Hepatocyte (in vitro differentiated cells): ENCODE results near the gene HES7. TPM values are rescaled to one million over a fixed set of nuclear protein-coding genes. Genes with fewer than 3 reads are reported as not detected.

Experiments used
- DNase-seq: peaks from one replicate; pipeline ENCODE4 v3.0.0-alpha.2; 2016; ENCODE audit warnings: low spot score
- H2AFZ ChIP-seq: fragments of 200-600 bp; sonication (generic); 2 replicates; pipeline ENCODE4 v1.6.0; 2016; ENCODE audit warnings: antibody characterized with exemption, mild to moderate bottlenecking
- H3K27ac ChIP-seq: fragments of 200-600 bp; sonication (generic); 2 replicates; pipeline ENCODE4 v1.5.1; 2016; ENCODE audit warnings: mild to moderate bottlenecking
- H3K27me3 ChIP-seq: fragments of 200-600 bp; sonication (generic); 2 replicates; pipeline ENCODE4 v1.6.1; 2016
- H3K36me3 ChIP-seq: fragments of 200-600 bp; sonication (generic); replicated peaks from 2 replicates; pipeline ENCODE4 v1.5.1; 2016; ENCODE audit warnings: low read depth; ENCODE audit not compliant: insufficient read depth
- H3K4me1 ChIP-seq: fragments of 200-600 bp; sonication (generic); 2 replicates; pipeline ENCODE4 v1.5.1; 2016; ENCODE audit warnings: mild to moderate bottlenecking, moderate library complexity; ENCODE audit not compliant: insufficient read depth
- H3K4me2 ChIP-seq: fragments of 200-600 bp; sonication (generic); 2 replicates; pipeline ENCODE4 v1.6.0; 2016
- H3K4me3 ChIP-seq: fragments of 200-600 bp; sonication (generic); 2 replicates; pipeline ENCODE4 v1.5.1; 2016; ENCODE audit warnings: mild to moderate bottlenecking
- H3K79me2 ChIP-seq: fragments of 200-600 bp; sonication (generic); 2 replicates; pipeline ENCODE4 v1.6.0; 2017; ENCODE audit warnings: mild to moderate bottlenecking
- H3K9me2 ChIP-seq: fragments of 200-600 bp; sonication (generic); replicated peaks from 2 replicates; pipeline ENCODE4 v1.6.0; 2017; ENCODE audit warnings: mild to moderate bottlenecking; ENCODE audit not compliant: insufficient read depth
- H3K9me3 ChIP-seq: fragments of 200-600 bp; sonication (generic); 2 replicates; pipeline ENCODE4 v1.5.1; 2016; ENCODE audit warnings: low read depth, mild to moderate bottlenecking
- H4K20me1 ChIP-seq: fragments of 200-600 bp; sonication (generic); 2 replicates; pipeline ENCODE4 v1.6.0; 2016; ENCODE audit warnings: mild to moderate bottlenecking; ENCODE audit not compliant: insufficient read depth, poor library complexity, severe bottlenecking
- EZH2 ChIP-seq: fragments of 200-600 bp; sonication (generic); IDR thresholded peaks from 2 replicates; pipeline ENCODE4 v1.6.1; 2016; ENCODE audit warnings: antibody characterized with exemption, mild to moderate bottlenecking, borderline replicate concordance
- EZH2phosphoT487 ChIP-seq: fragments of 200-600 bp; sonication (generic); IDR thresholded peaks from one replicate; pipeline ENCODE4 v1.6.1; 2018; ENCODE audit warnings: antibody characterized with exemption, mild to moderate bottlenecking, low read depth, moderate library complexity; ENCODE audit not compliant: unreplicated experiment, severe bottlenecking
- WGBS: methylation state at CpG from one replicate; pipeline ENCODE4 v1.1.6; 2016; ENCODE audit warnings: low lambda C conversion rate; ENCODE audit errors: missing lambda C conversion rate; 5-methylcytosine and 5-hydroxymethylcytosine counted together
- polyA plus RNA-seq: library from polyadenylated mRNA; unstranded; fragments of >200 nt; fragmentation: Nextera tagmentation; extraction: Ambion mirVana; gene quantifications from 2 replicates; pipeline ENCODE4 v1.2.1, GENCODE V29; 2016
- total RNA-seq: library from RNA; depleted of rRNA; stranded (reverse); fragments of >200 nt; gene quantifications from 2 replicates; pipeline ENCODE4 v1.2.3, GENCODE V29; 2014
- TF ChIP-seq, protein P1 (sequence below): fragments of 200-600 bp; sonication (generic); IDR thresholded peaks from 2 replicates; pipeline ENCODE4 v1.5.1; 2016; ENCODE audit warnings: antibody characterized with exemption, mild to moderate bottlenecking; ENCODE audit not compliant: poor library complexity

HES7 gene
- total and polyA plus RNA-seq, 2 experiments from 2014 or later = not detected

DNA sequence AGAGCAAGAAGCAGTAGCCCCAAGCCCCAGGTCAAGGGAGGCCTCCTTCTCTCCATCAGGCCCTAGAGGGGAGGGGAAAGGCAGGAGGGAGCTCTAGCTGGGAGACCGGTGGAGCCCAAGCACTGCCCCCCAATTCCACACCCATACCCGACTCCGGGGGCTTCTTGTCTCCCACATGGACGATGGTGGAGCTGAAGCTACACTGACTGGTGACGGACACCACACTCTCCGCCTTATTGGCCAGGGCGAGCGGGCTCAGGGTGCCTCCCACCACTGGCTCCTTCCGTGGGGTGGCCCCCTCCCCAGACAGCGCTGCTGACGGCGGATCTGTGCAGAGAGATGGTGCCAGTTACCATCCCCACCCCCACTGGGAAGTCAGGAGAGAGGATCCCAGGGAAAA lies 21.9 kb upstream of the HES7 start:
- Histone ChIP-seq H3K27ac (no peak overlapping the region), H3K36me3 (no peaks in the 10 kb centered on the region), H3K4me3 (no peak overlapping the region), H3K9me2 (no peaks in the 10 kb centered on the region), H3K4me1 (peaks cover 4% of the 10 kb centered on the region), H2AFZ (no peak overlapping the region), H3K79me2 (peaks cover 23% of the 10 kb centered on the region), H3K9me3 (no peaks in the 10 kb centered on the region), H4K20me1 (peaks cover 67% of the 10 kb centered on the region), H3K4me2 (no peak overlapping the region), H3K27me3 (no peaks in the 10 kb centered on the region)
- TF ChIP-seq EZH2 = no peak
- no peak for TF ChIP-seq EZH2phosphoT487
- WGBS = 98% methylated on average over 12 of the region's 12 CpGs
- DNase-seq = no peak

DNA sequence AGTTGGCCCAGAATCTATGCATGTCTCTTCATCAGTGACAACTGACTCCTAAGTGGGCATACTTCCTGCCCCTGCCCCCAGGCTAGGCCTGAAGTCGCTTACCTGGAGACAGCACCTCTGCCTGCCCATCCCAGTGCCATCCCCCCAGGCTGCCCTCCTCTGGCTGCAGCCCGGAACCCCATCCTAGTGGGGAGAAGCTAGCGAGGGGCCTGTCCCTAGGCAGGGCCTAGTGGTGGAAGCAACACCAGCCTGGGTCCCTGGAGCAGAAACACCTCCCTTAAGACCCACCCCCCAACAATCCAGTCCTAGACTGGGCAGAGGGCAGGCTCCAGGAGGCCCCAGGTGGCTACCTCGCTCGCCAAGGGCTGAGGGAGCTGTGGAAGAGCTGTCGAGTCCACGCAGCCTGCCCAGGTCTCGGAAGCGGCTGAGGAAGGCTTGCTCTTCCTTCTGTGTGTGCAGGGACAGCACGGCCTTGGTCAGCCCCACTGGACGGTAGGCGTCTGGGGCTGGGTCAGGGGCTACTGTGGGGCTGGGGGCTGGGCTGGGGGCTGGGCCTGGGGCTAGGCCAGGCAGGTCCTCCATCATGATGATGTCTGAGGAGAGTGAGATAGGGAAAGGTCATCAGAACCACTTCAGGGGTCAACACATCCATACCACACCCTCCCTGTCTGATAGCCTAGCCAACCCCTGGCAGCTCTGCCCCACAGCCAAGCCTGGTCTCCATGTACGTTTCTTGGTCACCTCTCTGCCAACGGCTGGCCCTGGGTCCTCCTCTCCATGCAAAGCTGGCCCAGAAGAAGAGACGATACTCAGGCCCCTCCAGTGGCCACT lies 20.7 kb upstream of the HES7 start:
- Histone ChIP-seq H3K36me3 (no peaks in the 10 kb centered on the region), H4K20me1 (peaks cover 64% of the 10 kb centered on the region)

DNA sequence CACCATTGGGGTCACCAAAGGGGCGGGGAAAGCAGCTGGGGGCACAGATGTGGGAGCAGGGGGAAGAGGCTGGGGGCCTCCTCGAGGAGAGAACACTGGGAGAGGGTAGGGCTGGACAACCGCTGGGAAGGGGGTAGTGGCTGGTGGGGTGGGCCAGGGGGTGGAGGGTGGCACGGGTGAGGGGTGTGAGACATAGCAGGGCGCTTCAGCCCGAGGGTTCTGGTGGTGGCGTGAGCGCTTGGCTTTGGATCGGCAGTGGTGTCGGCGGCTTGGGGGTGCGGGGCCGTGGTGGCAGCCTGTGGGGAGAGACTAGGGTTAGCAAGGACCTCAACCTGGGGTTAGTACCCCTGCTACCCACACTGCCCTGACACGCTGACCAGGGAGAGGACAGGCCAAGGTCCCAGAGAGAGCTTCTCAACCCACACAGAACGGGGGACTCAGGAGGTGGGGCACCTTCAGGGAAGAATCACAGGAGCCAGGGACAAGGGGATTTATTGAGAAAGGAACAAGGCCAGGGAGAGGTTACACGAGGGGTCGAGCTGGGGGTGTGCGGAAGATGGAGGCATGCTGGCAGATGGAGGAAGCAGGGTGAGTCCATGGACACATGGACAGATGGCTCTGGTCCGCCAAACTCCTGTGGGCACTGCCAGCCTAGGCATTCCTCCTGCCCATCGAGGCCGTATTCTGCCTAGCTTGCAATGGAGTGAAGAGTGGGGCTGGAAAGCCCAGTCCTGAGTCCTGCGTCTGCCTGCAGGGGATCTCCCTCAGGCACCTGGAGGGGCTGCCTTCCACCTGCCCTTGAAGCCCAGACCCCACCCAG lies 19.9 kb upstream of the HES7 start:
- peaks cover 59% of the 10 kb centered on the region for H4K20me1 ChIP-seq
- H3K36me3 ChIP-seq = no peaks in the 10 kb centered on the region

More for the DNA sequence above, 20.7 kb upstream of the HES7 start:
- Histone ChIP-seq H2AFZ (no peak overlapping the region), H3K79me2 (peaks cover 11% of the 10 kb centered on the region), H3K27me3 (no peaks in the 10 kb centered on the region), H3K4me1 (peaks cover 4% of the 10 kb centered on the region), H3K9me3 (no peaks in the 10 kb centered on the region), H3K9me2 (no peaks in the 10 kb centered on the region), H3K4me3 (no peak overlapping the region), H3K4me2 (no peak overlapping the region), H3K27ac (no peak overlapping the region)
- DNase-seq = no peak
- TF ChIP-seq, protein P1, sequence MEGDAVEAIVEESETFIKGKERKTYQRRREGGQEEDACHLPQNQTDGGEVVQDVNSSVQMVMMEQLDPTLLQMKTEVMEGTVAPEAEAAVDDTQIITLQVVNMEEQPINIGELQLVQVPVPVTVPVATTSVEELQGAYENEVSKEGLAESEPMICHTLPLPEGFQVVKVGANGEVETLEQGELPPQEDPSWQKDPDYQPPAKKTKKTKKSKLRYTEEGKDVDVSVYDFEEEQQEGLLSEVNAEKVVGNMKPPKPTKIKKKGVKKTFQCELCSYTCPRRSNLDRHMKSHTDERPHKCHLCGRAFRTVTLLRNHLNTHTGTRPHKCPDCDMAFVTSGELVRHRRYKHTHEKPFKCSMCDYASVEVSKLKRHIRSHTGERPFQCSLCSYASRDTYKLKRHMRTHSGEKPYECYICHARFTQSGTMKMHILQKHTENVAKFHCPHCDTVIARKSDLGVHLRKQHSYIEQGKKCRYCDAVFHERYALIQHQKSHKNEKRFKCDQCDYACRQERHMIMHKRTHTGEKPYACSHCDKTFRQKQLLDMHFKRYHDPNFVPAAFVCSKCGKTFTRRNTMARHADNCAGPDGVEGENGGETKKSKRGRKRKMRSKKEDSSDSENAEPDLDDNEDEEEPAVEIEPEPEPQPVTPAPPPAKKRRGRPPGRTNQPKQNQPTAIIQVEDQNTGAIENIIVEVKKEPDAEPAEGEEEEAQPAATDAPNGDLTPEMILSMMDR = no peak
- no peak for TF ChIP-seq EZH2phosphoT487
- 95% methylated on average over 15 of the region's 15 CpGs for WGBS

More for the DNA sequence above, 19.9 kb upstream of the HES7 start:
- Histone ChIP-seq H3K4me1 (peaks cover 5% of the 10 kb centered on the region), H3K4me3 (no peak overlapping the region), H2AFZ (no peak overlapping the region), H3K4me2 (no peak overlapping the region), H3K27me3 (no peaks in the 10 kb centered on the region), H3K27ac (no peak overlapping the region), H3K79me2 (peaks cover 6% of the 10 kb centered on the region), H3K9me3 (no peaks in the 10 kb centered on the region), H3K9me2 (no peaks in the 10 kb centered on the region)
- WGBS = 98% methylated on average over 11 of the region's 22 CpGs
- TF ChIP-seq EZH2 = no peak
- TF ChIP-seq EZH2phosphoT487 = no peak
- TF ChIP-seq, protein P1 = no peak
- DNase-seq = no peak
